Measurements from ENCODE around the gene BNIP3. TPM values are rescaled to one million over a fixed set of nuclear protein-coding genes. Genes with fewer than 3 reads are reported as not detected.

Gene BNIP3
- total RNA-seq, 2 donors from 2014 or later, result 33.6 to 81.5 TPM

DNA sequence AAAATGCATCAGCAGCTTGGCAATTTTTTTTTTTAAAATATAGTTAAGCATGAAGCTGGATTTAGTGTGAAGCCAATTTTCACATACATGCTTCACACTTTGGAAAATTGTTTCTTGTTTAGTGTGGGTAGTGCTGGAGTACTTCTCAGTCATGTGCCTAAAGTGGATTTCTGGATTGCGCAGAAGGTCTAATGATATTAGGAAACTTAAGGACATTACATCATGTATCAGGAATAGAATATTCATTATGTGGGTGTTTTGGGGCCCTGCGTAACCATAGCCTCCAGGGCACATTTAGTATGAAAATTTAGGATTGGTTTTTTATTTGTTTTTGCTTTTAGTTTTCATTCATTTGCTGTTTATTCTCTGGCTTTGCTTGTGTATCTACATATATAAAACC lies 28.8 kb upstream of the BNIP3 start:
- no peak for ATAC-seq (ENCODE audit: insufficient number of reproducible peaks, low FRiP score, low read depth)
- no peak overlapping the region for H3K27ac ChIP-seq

GRCh38 chr10:132009575-132009974 lies 27.9 kb upstream of the BNIP3 start:
- no peak for DNase-seq (ENCODE audit: low spot score)
- H3K36me3 ChIP-seq, result no peaks in the 10 kb centered on the region
- TF ChIP-seq, protein P1, sequence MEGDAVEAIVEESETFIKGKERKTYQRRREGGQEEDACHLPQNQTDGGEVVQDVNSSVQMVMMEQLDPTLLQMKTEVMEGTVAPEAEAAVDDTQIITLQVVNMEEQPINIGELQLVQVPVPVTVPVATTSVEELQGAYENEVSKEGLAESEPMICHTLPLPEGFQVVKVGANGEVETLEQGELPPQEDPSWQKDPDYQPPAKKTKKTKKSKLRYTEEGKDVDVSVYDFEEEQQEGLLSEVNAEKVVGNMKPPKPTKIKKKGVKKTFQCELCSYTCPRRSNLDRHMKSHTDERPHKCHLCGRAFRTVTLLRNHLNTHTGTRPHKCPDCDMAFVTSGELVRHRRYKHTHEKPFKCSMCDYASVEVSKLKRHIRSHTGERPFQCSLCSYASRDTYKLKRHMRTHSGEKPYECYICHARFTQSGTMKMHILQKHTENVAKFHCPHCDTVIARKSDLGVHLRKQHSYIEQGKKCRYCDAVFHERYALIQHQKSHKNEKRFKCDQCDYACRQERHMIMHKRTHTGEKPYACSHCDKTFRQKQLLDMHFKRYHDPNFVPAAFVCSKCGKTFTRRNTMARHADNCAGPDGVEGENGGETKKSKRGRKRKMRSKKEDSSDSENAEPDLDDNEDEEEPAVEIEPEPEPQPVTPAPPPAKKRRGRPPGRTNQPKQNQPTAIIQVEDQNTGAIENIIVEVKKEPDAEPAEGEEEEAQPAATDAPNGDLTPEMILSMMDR (IDR thresholded peaks at IDR 0.05), result no peak
- no peak for ATAC-seq (ENCODE audit: insufficient number of reproducible peaks, low FRiP score, low read depth)
- H3K4me1 ChIP-seq (ENCODE audit: control insufficient read depth in 1 of 2, low read depth in 2 of 2), result no peaks in the 10 kb centered on the region
- no peak overlapping the region for H3K27ac ChIP-seq
- no peaks in the 10 kb centered on the region for H3K9me3 ChIP-seq
- H3K4me3 ChIP-seq, result no peak overlapping the region
- no peaks in the 10 kb centered on the region for H3K27me3 ChIP-seq (replicated peaks; ENCODE audit: insufficient read depth)

More for the DNA sequence above, 28.8 kb upstream of the BNIP3 start:
- TF ChIP-seq, protein P1 (IDR thresholded peaks at IDR 0.05), result no peak
- no peak for DNase-seq (ENCODE audit: low spot score)
- H3K4me1 ChIP-seq (ENCODE audit: control insufficient read depth in 1 of 2, low read depth in 2 of 2), result no peaks in the 10 kb centered on the region
- no peak overlapping the region for H3K4me3 ChIP-seq
- no peaks in the 10 kb centered on the region for H3K9me3 ChIP-seq
- H3K27me3 ChIP-seq (replicated peaks; ENCODE audit: insufficient read depth), result no peaks in the 10 kb centered on the region
- no peaks in the 10 kb centered on the region for H3K36me3 ChIP-seq

DNA sequence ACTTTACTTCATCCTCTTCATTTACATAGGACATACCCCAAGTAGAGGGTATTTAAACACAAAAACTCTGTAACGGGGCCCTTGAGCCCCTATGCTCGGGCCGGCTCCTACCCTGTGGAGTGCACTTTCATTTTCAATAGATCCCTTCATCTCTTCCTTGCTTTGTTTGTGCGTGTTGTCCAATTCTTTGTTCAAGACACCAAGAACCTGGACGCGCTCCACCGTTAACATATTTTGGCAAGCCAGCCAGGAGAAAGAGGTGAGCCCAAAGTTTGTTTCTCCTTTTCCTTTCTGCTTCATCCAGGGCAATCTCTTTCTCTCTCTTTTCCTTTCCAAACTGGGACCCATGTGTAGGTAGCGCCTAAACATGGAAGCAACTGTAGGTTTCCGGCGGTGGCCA lies 26.0 kb upstream of the BNIP3 start:
- Histone ChIP-seq H3K9me3 (no peaks in the 10 kb centered on the region), H3K27ac (no peak overlapping the region), H3K4me3 (no peak overlapping the region), H3K27me3 (replicated peaks; ENCODE audit: insufficient read depth) (no peaks in the 10 kb centered on the region), H3K4me1 (ENCODE audit: control insufficient read depth in 1 of 2, low read depth in 2 of 2) (no peaks in the 10 kb centered on the region), H3K36me3 (no peaks in the 10 kb centered on the region)
- no peak for DNase-seq (ENCODE audit: low spot score)
- ATAC-seq (ENCODE audit: insufficient number of reproducible peaks, low FRiP score, low read depth), result no peak
- TF ChIP-seq, protein P1 (IDR thresholded peaks at IDR 0.05), result no peak

DNA sequence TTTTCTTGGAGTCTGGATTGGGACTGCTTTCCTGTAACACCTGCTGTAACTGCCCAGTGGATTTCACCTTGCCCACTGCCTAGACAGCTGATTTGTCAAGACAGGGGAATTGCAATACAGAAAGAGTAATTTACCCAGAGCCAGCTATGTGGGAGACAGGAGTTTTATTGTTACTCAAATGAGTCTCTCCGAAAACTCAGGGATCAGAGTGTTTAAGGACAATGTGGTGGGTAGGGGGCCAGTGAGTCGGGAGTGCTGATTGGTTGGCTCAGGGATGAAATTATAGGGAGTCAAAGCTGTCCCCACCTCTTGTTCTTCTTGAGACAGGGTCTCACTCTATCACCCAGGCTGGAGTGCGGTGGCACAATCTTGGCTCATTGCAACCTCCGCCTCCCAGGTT lies 25.2 kb upstream of the BNIP3 start:
- Histone ChIP-seq H3K27ac (no peak overlapping the region), H3K9me3 (no peaks in the 10 kb centered on the region), H3K4me1 (ENCODE audit: control insufficient read depth in 1 of 2, low read depth in 2 of 2) (no peaks in the 10 kb centered on the region), H3K27me3 (replicated peaks; ENCODE audit: insufficient read depth) (no peaks in the 10 kb centered on the region), H3K36me3 (no peaks in the 10 kb centered on the region), H3K4me3 (no peak overlapping the region)
- TF ChIP-seq, protein P1 (IDR thresholded peaks at IDR 0.05), result no peak
- DNase-seq (ENCODE audit: low spot score) (no peak), ATAC-seq (ENCODE audit: insufficient number of reproducible peaks, low FRiP score, low read depth) (no peak)

DNA sequence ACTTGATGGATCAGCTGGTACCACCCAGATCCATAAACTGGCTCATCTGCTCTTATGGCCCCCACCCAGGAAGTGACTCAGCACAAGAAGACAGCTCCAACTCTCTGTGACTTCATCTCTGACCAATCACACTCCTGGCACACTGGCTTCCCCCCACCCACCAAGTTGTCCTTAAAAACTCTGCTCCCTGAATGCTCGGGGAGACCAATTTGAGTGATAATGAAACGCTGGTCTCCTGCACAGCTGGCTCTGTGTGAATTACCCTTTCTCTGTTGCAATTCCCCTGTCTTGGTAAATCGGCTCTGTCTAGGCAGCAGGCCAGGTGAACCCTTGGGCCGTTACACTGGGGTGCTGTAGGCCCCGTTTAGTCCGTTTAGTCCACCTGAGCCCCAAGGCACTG lies 23.4 kb upstream of the BNIP3 start:
- H3K36me3 ChIP-seq, result no peaks in the 10 kb centered on the region
- DNase-seq (ENCODE audit: low spot score) (no peak), ATAC-seq (ENCODE audit: insufficient number of reproducible peaks, low FRiP score, low read depth) (no peak)
- no peaks in the 10 kb centered on the region for H3K27me3 ChIP-seq (replicated peaks; ENCODE audit: insufficient read depth)
- H3K4me3 ChIP-seq, result no peak overlapping the region
- H3K9me3 ChIP-seq, result no peaks in the 10 kb centered on the region
- TF ChIP-seq, protein P1 (IDR thresholded peaks at IDR 0.05), result no peak
- no peak overlapping the region for H3K27ac ChIP-seq
- no peaks in the 10 kb centered on the region for H3K4me1 ChIP-seq (ENCODE audit: control insufficient read depth in 1 of 2, low read depth in 2 of 2)
